Measurements from ENCODE around the gene ZNF512B. TPM values are rescaled to one million over a fixed set of nuclear protein-coding genes. Genes with fewer than 3 reads are reported as not detected.
"Not testable (repeated sequence)": the region's sequence is repeated elsewhere in the genome, so short reads cannot be mapped to it uniquely, and the experiment has no call there.

Gene ZNF512B
- total RNA-seq: 26.1 TPM

GRCh38 chr20:63969838-63970713 lies at the start of gene ZNF512B:
ZNF512B (minus strand) TSS chr20:63969930; CDS start chr20:63967950, 1,980 bp downstream.
- DNase-seq (ENCODE audit: low spot score): peak; percentile 48

GRCh38 chr20:64015635-64016034 lies 45.9 kb upstream of the ZNF512B start:
- DNase-seq (ENCODE audit: low spot score): no peak

GRCh38 chr20:64012385-64013154 lies 42.8 kb upstream of the ZNF512B start:
- not testable (repeated sequence) for DNase-seq (ENCODE audit: low spot score)

- no peak for DNase-seq (ENCODE audit: low spot score)
Observed at GRCh38 chr20:64011366-64011779, 41.6 kb upstream of the ZNF512B start.

GRCh38 chr20:64010711-64011237 lies 41.0 kb upstream of the ZNF512B start:
- DNase-seq (ENCODE audit: low spot score): no peak

GRCh38 chr20:64009811-64010387 lies 40.2 kb upstream of the ZNF512B start:
- DNase-seq (ENCODE audit: low spot score): no peak

- DNase-seq (ENCODE audit: low spot score): no peak
Observed at GRCh38 chr20:64006902-64007301, 37.2 kb upstream of the ZNF512B start.

- DNase-seq (ENCODE audit: low spot score): no peak
Observed at GRCh38 chr20:64006490-64006889, 36.8 kb upstream of the ZNF512B start.

- no peak for DNase-seq (ENCODE audit: low spot score)
Observed at GRCh38 chr20:64005394-64005793, 35.7 kb upstream of the ZNF512B start.

GRCh38 chr20:64003960-64004725 lies 34.4 kb upstream of the ZNF512B start:
- no peak for DNase-seq (ENCODE audit: low spot score)

- DNase-seq (ENCODE audit: low spot score): no peak
Observed at GRCh38 chr20:64001607-64002011, 31.9 kb upstream of the ZNF512B start.

GRCh38 chr20:64000906-64001305 lies 31.2 kb upstream of the ZNF512B start:
- DNase-seq (ENCODE audit: low spot score): no peak

- DNase-seq (ENCODE audit: low spot score): no peak
Observed at GRCh38 chr20:63982937-63983336, 13.2 kb upstream of the ZNF512B start.

GRCh38 chr20:63980806-63981728 lies 11.3 kb upstream of the ZNF512B start, which contains the start of gene PRPF6:
PRPF6 (plus strand) TSS chr20:63981132; CDS start chr20:63981246, 114 bp downstream.
- peak; percentile 94 for DNase-seq (ENCODE audit: low spot score)

GRCh38 chr20:63980317-63980805 lies 10.6 kb upstream of the ZNF512B start:
- no peak for DNase-seq (ENCODE audit: low spot score)

- no peak for DNase-seq (ENCODE audit: low spot score)
Observed at GRCh38 chr20:63979557-63980316, 10.0 kb upstream of the ZNF512B start, which contains the start of gene SAMD10. SAMD10 (minus strand) TSS chr20:63979642; CDS start chr20:63979467, 175 bp downstream.

GRCh38 chr20:63979229-63979556 lies 9.5 kb upstream of the ZNF512B start:
- DNase-seq (ENCODE audit: low spot score): no peak

GRCh38 chr20:63978319-63979228 lies 8.8 kb upstream of the ZNF512B start:
- peak; percentile 59 for DNase-seq (ENCODE audit: low spot score)

Measured in mucosa of gallbladder (tissue), 1 donor.